Esophagus muscularis mucosa (tissue), 4 donors: Measurements from ENCODE around the gene RIPOR2.

Experiments
- EP300 ChIP-seq: sonication (generic); formaldehyde crosslinking; IDR thresholded peaks from one replicate; pipeline ENCODE4 v1.6.1; 2017; ENCODE audit warnings: antibody characterized with exemption
- POLR2A ChIP-seq: fragments of 450-650 bp; IDR thresholded peaks from one replicate; pipeline ENCODE4 v1.6.1; 2017; ENCODE audit warnings: antibody characterized with exemption, moderate library complexity, mild to moderate bottlenecking, low read depth
- POLR2AphosphoS5 ChIP-seq, 2 donors: sonication (generic); formaldehyde crosslinking; IDR thresholded peaks; one replicate each; pipeline ENCODE4 v1.6.1; 2017; ENCODE audit warnings: antibody characterized with exemption in 2 of 2
- TF ChIP-seq, protein P1 (sequence below), 3 experiments: fragments of 200-600 bp in 2 of 3; fragments of 450-650 bp in 1 of 3; sonication (generic) in 2 of 3; IDR thresholded peaks; one replicate each; pipeline ENCODE4 v1.5.1; 2017 to 2019; ENCODE audit warnings: antibody characterized with exemption in 3 of 3, mild to moderate bottlenecking in 2 of 3, moderate library complexity in 1 of 3

- TF ChIP-seq, protein P1, sequence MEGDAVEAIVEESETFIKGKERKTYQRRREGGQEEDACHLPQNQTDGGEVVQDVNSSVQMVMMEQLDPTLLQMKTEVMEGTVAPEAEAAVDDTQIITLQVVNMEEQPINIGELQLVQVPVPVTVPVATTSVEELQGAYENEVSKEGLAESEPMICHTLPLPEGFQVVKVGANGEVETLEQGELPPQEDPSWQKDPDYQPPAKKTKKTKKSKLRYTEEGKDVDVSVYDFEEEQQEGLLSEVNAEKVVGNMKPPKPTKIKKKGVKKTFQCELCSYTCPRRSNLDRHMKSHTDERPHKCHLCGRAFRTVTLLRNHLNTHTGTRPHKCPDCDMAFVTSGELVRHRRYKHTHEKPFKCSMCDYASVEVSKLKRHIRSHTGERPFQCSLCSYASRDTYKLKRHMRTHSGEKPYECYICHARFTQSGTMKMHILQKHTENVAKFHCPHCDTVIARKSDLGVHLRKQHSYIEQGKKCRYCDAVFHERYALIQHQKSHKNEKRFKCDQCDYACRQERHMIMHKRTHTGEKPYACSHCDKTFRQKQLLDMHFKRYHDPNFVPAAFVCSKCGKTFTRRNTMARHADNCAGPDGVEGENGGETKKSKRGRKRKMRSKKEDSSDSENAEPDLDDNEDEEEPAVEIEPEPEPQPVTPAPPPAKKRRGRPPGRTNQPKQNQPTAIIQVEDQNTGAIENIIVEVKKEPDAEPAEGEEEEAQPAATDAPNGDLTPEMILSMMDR (IDR thresholded peaks at IDR 0.05), result no peak
- no peak for TF ChIP-seq EP300
- TF ChIP-seq POLR2AphosphoS5 (IDR thresholded peaks at IDR 0.05), result no peak
- TF ChIP-seq POLR2A, result no peak
These were observed 133.3 kb downstream of the RIPOR2 start for GRCh38 chr6:24802271-24803059.
